Fibroblast of skin of back (primary cell): ENCODE results near the gene PRKCZ.

Experiments used
- DNase-seq: peaks from one replicate; pipeline ENCODE4 v3.0.0-alpha.2; 2013

The PRKCZ gene

DNA sequence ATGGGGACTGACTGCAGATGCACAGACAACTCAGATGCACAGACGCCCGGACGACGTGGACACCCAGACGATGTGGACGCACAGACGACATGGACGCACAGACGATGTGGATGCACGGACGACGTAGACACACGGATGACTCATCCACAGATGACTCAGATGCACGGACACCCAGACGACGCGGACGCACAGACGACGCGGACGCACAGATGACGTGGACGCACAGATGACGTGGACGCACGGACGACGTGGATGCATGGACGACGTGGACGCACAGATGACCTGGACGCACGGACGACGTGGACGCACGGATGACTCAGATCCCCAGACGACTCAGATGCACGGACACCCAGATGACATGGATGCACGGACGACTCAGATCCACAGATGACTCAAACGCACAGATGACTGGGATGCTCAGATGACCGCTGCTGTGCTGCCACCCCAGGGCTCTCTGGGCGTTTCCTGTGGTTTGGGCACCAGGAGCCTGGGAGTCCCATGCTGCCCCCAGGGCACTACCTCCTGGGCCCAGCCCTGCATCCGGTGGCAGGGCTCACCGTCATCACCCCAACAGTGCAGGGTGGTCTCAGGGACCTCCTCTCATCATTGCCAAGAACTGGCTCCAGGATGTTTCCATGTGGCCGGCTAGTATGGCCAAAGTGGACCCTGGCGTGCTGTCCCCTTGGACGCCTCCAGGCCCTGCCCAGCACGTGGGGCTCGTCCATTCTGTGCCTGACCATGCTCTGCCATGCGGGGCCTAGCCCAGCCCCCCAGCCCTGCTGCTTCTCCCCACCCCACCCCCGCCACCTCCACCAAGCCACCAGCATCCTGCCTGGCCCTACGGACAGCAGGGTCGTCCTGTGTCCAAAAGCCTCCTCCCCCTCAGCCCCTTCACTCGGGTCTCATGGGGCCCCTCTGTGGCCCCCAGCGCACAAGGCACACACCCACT lies 130.4 kb downstream of the PRKCZ start:
- peak; percentile 47 for DNase-seq

GRCh38 chr1:2181271-2181670 lies 131.1 kb downstream of the PRKCZ start:
- DNase-seq, result no peak

GRCh38 chr1:2181752-2182151 lies 131.5 kb downstream of the PRKCZ start:
- DNase-seq, result no peak

GRCh38 chr1:2182376-2182775 lies 132.2 kb downstream of the PRKCZ start:
- DNase-seq, result no peak

- no peak for DNase-seq
These were observed 133.7 kb downstream of the PRKCZ start for GRCh38 chr1:2183937-2184334.

GRCh38 chr1:2184531-2184930 lies 134.3 kb downstream of the PRKCZ start:
- DNase-seq, result no peak

GRCh38 chr1:2184934-2185333 lies 134.7 kb downstream of the PRKCZ start:
- no peak for DNase-seq

DNA sequence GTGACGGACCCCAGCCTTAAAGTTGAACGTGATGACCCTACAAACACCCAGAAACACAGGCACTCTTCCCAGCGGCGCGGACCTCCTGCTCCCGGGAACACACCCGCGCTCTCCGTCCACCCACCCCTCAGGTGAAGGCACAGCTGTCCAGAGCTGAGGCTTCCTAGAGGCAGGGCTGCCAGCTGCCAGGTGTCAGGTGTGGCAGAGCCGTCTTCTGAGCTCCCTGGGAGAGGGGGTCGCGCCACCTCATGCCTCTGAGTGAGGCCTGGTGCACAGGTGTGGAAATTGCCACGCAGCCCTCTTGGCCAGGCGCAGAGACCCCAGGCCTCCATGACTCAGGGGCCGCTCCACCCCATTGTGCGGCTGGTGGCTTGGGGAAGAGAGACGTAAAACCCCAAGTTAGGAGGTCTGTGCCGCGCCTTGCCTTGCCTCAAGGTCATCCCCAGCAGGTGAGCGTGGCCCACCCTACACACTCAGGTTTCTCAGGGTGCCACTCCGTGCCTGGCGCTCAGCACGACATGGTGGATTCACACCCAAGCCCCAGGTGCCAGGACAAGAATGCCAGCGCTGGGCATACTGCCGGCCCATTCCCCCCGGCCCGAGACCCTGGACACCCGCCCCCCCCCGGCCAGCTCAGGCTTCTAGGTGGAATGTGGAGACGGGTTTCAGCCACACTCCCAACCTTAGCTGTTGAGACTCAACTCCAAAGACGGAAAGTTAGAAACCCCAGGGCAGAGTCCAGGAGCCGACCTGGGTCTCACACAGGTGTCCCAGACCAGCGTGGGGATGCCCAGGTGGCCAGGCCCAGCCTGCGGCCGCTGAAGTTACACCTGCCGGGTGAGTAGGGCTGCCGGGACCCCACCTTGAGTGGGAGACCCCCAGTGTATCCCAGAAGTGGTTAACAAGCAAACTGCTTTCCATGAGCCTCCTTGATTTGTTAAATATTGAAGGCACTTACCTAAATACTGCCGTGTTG lies 136.0 kb downstream of the PRKCZ start:
- no peak for DNase-seq

DNA sequence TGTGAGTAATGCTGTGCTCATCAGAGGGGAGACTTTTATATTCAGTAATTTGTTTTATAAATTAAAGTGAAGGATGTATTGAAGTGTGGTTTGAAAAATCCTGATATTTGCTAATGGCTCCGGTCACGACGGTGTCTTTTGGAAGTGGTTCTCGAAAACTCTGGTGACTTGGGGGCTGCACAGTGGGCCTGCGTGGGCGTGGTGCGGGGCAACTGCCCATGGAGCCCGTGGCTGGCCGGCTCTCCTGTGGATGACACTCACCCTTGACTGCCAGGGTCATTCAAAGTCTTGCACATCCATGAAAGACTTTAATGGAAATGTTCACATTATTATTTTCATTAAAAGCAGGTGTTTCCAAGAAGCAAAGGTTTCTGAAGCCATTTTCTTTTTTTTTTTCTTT lies 136.7 kb downstream of the PRKCZ start:
- DNase-seq, result no peak

DNA sequence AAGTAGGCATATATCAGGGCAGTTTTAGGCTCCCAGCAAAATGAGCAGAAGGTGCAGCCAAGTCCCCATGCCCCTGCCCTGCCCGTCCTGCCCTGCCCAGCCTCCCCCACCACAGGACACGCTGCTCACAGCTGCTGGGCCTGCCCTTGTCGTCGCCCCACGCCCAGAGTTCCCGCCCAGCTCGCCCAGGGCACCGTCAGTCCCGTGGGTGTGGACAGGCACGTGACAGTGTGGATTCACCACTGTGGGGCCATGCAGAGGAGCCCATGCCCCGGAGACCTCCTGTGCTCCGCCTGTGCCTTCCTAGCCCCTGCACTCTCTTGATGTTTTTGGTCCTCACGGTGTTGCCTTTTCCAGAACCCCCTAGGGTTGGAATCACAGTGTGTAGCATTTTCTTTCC lies 137.4 kb downstream of the PRKCZ start:
- no peak for DNase-seq

DNA sequence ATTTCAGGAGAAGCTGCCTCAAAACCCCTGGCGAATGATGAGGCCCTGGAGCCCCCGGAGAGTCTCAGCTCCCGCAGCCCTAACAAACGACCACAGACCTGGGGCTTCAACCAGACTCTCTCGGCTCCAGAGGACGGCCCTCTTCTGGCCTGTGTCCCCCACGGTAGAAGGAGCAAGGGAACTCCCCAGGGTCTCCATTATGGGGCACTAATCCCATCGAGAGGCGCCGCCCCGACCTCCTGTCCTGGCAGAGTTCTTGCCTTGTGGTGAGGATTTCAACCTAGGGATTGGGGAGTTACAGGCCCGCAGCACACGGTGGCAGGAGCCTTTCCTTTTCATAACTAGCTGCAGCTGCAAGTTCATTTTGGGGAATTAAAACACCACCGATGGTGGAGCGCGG lies 138.1 kb downstream of the PRKCZ start:
- DNase-seq, result no peak

GRCh38 chr1:2189459-2190425 lies 139.5 kb downstream of the PRKCZ start:
- DNase-seq, result peak; percentile 92

DNA sequence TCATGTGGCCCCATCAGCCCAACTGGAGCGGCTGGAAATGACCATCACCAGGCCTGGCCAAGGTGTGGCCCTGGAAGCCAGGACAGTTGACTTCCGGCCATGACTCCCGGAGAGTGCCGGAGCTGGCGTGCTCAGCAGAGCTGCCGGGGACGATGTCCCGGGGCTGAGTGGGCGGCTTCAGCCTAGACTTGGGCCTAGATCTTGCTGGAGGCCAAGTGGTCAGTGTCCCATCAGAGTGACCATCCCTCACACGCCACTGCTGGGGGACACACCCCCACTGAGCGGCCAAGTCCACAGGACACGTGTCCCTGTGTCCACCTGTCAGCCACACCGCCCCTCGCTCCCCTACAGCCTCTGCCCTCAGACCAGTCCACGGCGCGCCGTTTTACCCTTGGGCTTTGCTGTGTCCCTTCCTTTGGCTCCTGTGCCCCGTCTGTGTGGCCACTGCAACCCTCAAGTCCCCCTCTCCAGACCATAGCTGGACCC lies 140.3 kb downstream of the PRKCZ start:
- no peak for DNase-seq

GRCh38 chr1:2192031-2192995 lies 142.1 kb downstream of the PRKCZ start:
- peak; percentile 35 for DNase-seq

GRCh38 chr1:2193514-2194281 lies 143.5 kb downstream of the PRKCZ start:
- DNase-seq, result no peak

- peak; percentile 69 for DNase-seq
These were observed 144.2 kb downstream of the PRKCZ start, which contains the start of gene FAAP20 for GRCh38 chr1:2194319-2194897. FAAP20 (minus strand) TSS chr1:2194772; CDS start chr1:2194749, 23 bp downstream.

DNA sequence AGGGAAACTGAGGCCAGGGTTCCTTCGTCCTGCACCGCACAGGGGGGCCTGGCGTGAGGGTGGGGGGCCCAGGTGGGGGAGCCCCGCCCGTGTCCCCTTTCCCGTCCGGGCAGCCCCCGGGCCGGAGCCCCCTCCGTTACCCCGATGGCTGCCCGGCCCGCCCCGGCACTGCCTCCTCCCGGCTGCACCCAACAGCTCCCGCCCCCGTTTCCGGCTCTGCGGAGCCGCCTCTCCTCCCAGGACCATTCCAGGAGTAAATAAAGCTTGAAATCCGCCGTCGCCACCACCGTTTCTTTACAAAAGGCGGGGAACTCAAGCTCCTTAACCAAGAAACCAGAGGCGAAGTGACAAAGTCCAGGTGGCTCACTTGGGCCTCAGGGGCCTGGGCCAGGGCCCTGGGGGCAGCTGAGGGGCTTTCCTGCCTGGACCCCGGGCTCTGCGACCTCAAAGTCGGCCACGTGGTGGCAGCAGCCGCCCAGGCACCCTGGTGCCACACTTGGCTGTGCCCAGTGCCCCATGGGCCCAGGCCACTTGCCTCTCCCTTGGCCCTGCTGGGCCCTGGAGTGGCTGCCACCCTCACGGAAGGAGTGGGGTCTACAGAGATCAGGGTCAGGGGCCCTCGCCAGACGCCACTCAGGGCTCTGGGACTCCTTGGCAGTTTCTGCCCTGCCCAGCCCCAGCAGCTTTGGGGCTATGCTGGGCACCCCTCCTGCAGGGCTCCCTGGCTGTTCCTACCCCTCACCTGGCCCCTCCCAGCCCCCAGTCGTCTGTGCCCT lies 144.9 kb downstream of the PRKCZ start:
- peak; percentile 88 for DNase-seq

DNA sequence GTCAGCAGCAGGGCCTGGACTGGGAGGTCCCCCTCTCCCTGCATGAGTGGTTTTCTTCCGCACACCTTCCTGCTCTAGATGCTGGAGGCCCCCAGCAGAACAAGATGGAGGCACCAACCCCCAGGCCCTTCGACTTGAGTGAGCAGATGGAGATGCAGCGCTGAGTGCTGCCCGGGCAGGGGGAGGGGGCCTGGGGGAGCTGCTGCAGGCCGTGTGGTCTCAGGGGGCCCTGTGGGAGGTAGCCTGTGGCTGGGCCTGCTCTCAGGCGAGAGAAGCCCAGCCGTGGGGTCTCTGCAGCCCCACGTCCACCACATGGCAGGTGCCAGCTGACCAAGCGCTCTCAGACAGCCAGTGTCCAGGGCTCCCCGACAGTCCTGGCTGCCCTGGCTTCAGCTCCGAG lies 145.6 kb downstream of the PRKCZ start:
- DNase-seq, result no peak
